ENCODE results near the gene RANBP2.

The RANBP2 gene

DNA sequence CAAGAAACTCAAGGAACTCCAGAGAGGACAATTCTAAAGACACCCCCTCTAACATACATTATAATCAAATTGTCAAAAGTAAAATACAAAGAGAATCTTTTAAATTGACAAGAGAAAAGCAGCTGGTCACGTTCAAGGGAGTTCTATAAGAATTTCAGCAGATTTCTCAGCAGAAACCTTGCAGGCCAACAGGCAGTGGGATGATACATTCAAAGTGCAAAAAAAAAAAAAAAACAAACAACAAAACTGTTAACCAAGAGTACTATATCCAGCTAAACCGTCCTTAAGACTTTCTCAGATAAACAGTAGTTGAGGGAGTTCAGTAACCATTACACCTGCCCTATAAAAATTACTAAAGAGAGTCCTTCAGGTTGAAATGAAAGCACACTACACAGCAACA is 101.2 kb downstream of the RANBP2 start:
- DNase-seq (ENCODE audit: low read depth): no peak
- TF ChIP-seq, protein P1, sequence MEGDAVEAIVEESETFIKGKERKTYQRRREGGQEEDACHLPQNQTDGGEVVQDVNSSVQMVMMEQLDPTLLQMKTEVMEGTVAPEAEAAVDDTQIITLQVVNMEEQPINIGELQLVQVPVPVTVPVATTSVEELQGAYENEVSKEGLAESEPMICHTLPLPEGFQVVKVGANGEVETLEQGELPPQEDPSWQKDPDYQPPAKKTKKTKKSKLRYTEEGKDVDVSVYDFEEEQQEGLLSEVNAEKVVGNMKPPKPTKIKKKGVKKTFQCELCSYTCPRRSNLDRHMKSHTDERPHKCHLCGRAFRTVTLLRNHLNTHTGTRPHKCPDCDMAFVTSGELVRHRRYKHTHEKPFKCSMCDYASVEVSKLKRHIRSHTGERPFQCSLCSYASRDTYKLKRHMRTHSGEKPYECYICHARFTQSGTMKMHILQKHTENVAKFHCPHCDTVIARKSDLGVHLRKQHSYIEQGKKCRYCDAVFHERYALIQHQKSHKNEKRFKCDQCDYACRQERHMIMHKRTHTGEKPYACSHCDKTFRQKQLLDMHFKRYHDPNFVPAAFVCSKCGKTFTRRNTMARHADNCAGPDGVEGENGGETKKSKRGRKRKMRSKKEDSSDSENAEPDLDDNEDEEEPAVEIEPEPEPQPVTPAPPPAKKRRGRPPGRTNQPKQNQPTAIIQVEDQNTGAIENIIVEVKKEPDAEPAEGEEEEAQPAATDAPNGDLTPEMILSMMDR (IDR thresholded peaks at IDR 0.05; ENCODE audit: low read depth, low read length, missing control alignments): no peak
- H3K4me3 ChIP-seq (ENCODE audit: low read depth, low read length): no peak overlapping the region

DNA sequence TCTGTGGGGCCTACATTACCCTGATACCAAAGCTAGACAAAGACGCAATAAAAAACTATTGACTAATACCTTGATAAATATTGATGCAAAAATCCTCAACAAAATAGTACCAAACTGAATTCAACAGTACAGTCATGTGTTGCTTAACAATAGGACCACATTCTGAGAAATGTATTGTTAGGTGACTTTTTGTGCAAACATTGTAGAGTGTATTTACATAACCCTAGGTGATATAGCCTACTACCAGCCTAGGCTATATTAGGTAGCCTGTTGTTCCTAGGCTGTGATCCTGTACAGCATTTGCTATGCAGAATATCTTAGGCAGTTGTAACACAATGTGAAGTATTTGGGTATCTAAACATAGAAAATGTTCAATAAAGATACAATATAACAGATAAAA is 104.0 kb downstream of the RANBP2 start:
- TF ChIP-seq, protein P1 (IDR thresholded peaks at IDR 0.05; ENCODE audit: low read depth, low read length, missing control alignments): no peak
- DNase-seq (ENCODE audit: low read depth): no peak
- H3K4me3 ChIP-seq (ENCODE audit: low read depth, low read length): no peak overlapping the region

DNA sequence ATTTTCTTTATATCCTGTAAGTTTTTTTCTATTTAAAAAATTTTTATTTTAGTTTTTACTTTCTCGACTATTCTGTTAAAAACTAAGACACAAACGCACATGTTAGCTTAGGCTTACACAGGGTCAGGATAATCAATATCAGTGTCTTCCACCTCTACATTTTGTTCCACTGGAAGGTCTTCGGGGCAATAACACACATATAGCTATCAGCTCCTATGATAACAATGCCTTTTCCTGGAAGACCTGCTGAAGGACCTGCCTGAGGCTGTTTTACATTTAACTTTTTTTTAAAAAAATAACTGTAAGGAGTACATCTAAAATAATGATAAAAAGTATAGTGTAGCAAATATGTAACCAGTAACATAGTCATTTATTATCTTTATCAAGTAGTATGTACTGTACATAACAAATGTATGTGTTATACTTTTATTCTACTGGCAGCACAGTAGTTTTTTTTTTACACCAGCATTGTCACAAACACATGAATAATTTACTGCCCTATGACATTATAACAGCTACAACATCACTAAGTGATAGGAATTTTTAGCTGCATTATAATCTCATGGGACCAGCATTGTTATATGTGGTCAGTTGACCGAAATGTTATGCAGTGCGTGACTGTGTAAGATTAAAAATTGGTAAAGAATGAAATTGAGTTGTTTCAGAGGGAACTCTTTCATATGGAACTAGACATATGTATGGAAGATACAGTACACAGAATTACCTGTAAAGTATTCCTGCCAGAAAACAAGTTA is 105.2 kb downstream of the RANBP2 start:
- TF ChIP-seq, protein P1 (IDR thresholded peaks at IDR 0.05; ENCODE audit: low read depth, low read length, missing control alignments): no peak
- H3K4me3 ChIP-seq (ENCODE audit: low read depth, low read length): no peak overlapping the region
- DNase-seq (ENCODE audit: low read depth): no peak

DNA sequence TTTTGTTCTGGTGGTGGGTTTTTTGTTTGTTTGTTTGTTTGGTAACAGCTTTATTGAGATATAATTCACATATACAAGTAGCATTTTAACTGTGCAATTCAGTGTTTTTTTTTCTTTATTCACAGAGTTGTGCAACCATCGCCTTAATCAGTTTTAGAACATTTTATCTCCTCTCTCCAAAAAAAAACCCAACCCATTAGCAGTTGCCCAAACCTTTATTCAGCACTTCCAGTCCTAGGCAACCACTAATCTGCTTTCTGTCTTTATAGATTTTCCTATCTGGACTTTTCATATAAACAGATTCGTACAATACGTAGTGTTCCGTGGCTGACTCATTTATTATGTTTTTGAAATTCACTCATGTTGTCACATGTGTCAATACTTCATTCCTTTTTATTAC is 106.0 kb downstream of the RANBP2 start:
- DNase-seq (ENCODE audit: low read depth): no peak
- TF ChIP-seq, protein P1 (IDR thresholded peaks at IDR 0.05; ENCODE audit: low read depth, low read length, missing control alignments): no peak
- H3K4me3 ChIP-seq (ENCODE audit: low read depth, low read length): no peak overlapping the region

DNA sequence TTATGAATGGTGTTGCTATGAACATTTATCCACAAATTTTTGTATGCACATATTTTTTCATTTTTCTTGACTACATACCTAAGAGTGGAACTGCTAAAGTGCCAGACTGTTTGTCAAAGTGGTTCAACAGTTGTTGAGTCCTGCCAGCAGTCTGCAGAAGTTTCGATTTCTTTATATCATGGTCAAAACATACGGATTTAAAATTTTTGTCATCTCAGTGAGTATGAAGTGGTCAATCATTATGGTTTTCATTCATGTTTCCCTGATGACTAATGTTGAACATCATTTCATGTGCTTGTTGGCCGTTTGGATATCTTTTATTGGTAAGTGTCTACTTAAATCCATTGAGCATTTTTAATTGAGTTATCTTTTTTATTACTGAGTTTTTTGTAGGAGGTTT is 106.5 kb downstream of the RANBP2 start:
- TF ChIP-seq, protein P1 (IDR thresholded peaks at IDR 0.05; ENCODE audit: low read depth, low read length, missing control alignments): no peak
- DNase-seq (ENCODE audit: low read depth): no peak
- H3K4me3 ChIP-seq (ENCODE audit: low read depth, low read length): no peak overlapping the region

DNA sequence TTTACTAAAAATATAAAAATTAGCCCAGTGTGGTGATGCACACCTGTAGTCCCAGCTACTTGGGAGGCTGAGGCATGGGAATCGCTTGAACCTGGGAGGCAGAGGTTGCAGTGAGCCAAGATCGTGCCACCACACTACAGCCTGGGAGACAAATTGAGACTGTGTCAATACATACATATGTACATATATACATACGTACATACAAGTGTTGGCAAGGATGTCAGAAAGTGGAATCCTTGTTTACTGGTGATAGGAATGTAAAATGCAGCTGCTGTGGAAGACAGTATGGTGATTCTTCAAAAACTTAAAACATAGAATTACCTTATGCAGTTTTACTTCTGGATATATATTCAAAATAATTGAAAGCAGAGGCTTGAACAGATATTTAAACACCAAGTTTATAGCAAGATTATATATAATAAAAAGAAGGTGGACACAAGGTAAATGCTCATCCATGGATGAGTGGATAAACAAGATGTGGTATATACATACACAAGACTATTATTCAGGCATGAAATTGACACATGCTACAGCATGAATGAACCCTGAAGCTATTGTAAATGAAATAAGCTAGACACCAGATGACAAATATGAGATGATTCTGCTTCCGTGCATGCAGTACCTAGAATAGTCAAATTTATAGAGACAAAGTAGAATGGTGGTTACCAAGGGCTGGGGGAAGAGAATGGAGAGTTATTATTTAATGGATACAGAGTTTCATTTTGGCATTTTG is 110.5 kb downstream of the RANBP2 start:
- no peak for DNase-seq (ENCODE audit: low read depth)
- TF ChIP-seq, protein P1 (IDR thresholded peaks at IDR 0.05; ENCODE audit: low read depth, low read length, missing control alignments): no peak
- H3K4me3 ChIP-seq (ENCODE audit: low read depth, low read length): no peak overlapping the region

Data from GM12864 (cell line).